Neuronal stem cell (in vitro differentiated cells): Measurements from ENCODE around the gene RNASE7.

ENCODE experiments used
- DNase-seq: peaks from one replicate; pipeline ENCODE4 v3.0.0-alpha.2; 2013; ENCODE audit warnings: low spot score
- H2AFZ ChIP-seq: one replicate; pipeline ENCODE4 v1.6.1; 2013; ENCODE audit warnings: mild to moderate bottlenecking, low read length, inconsistent platforms
- H2AK5ac ChIP-seq: 2 replicates; pipeline ENCODE4 v1.6.1; 2013; ENCODE audit warnings: low read depth, mild to moderate bottlenecking, inconsistent platforms, low read length, moderate library complexity, mixed read lengths
- H2BK120ac ChIP-seq: 2 replicates; pipeline ENCODE4 v1.6.1; 2013; ENCODE audit warnings: low read depth, mild to moderate bottlenecking, inconsistent platforms, low read length, moderate library complexity, mixed read lengths
- H2BK12ac ChIP-seq: one replicate; pipeline ENCODE4 v1.6.1; 2013; ENCODE audit warnings: low read length, inconsistent platforms
- H2BK15ac ChIP-seq: 2 replicates; pipeline ENCODE4 v1.6.1; 2013; ENCODE audit warnings: mild to moderate bottlenecking, low read length, inconsistent platforms, mixed read lengths
- H2BK5ac ChIP-seq: one replicate; pipeline ENCODE4 v1.6.1; 2013; ENCODE audit warnings: inconsistent platforms, mild to moderate bottlenecking, low read length, moderate library complexity
- H3K14ac ChIP-seq: one replicate; pipeline ENCODE4 v1.6.1; 2013; ENCODE audit warnings: low read length, inconsistent platforms
- H3K18ac ChIP-seq: 2 replicates; pipeline ENCODE4 v1.6.1; 2013; ENCODE audit warnings: low read length, inconsistent platforms
- H3K23ac ChIP-seq: 2 replicates; pipeline ENCODE4 v1.6.1; 2013; ENCODE audit warnings: low read depth, mild to moderate bottlenecking, mixed read lengths, low read length, inconsistent platforms; ENCODE audit not compliant: poor library complexity
- H3K27ac ChIP-seq: replicated peaks from 3 replicates; pipeline ENCODE4 v1.5.1; 2013; ENCODE audit warnings: low read length, inconsistent platforms
- H3K27me3 ChIP-seq, 3 experiments: 2 replicates each; pipeline ENCODE4 v1.6.1; 2013; ENCODE audit warnings: low read length in 3 of 3, mild to moderate bottlenecking in 2 of 3, inconsistent platforms in 1 of 3, low read depth in 1 of 3, mixed read lengths in 1 of 3, moderate library complexity in 1 of 3; ENCODE audit not compliant: control insufficient read depth in 3 of 3, insufficient read depth in 3 of 3
- H3K36me3 ChIP-seq, 2 donors: replicated peaks in 1 of 2; 2 replicates each; pipeline ENCODE4 v1.6.1; 2013; ENCODE audit warnings: low read length in 2 of 2; ENCODE audit not compliant: control insufficient read depth in 2 of 2, insufficient read depth in 2 of 2
- H3K4ac ChIP-seq: 2 replicates; pipeline ENCODE4 v1.6.1; 2013; ENCODE audit warnings: inconsistent platforms, mild to moderate bottlenecking, low read length, moderate library complexity
- H3K4me1 ChIP-seq, 2 donors: 1 replicate in 1 of 2; 2 replicates in 1 of 2; pipeline ENCODE4 v1.6.1; 2013; ENCODE audit warnings: low read length in 2 of 2, low read depth in 1 of 2; ENCODE audit not compliant: control insufficient read depth in 2 of 2, insufficient read depth in 1 of 2
- H3K4me2 ChIP-seq: one replicate; pipeline ENCODE4 v1.6.1; 2013; ENCODE audit warnings: mild to moderate bottlenecking, low read length, inconsistent platforms; ENCODE audit not compliant: insufficient read depth, poor library complexity, severe bottlenecking
- H3K4me3 ChIP-seq, 2 donors: 2 replicates each; pipeline ENCODE4 v1.5.1; 2013; ENCODE audit warnings: low read length in 2 of 2, mild to moderate bottlenecking in 2 of 2, inconsistent platforms in 1 of 2, moderate library complexity in 1 of 2
- H3K79me1 ChIP-seq: one replicate; pipeline ENCODE4 v1.6.1; 2013; ENCODE audit warnings: low read depth, mild to moderate bottlenecking, inconsistent platforms, low read length, moderate library complexity
- H3K9ac ChIP-seq: one replicate; pipeline ENCODE4 v1.6.1; 2013; ENCODE audit warnings: mild to moderate bottlenecking, low read depth, low read length, inconsistent platforms; ENCODE audit not compliant: poor library complexity
- H3K9me3 ChIP-seq, 2 donors: replicated peaks in 1 of 2; 2 replicates each; pipeline versions ENCODE3 to v1.6.1; 2013; ENCODE audit warnings: low read length in 2 of 2, mild to moderate bottlenecking in 2 of 2, inconsistent platforms in 1 of 2, low read depth in 1 of 2, mixed read lengths in 1 of 2, moderate library complexity in 1 of 2; ENCODE audit not compliant: control insufficient read depth in 2 of 2, insufficient read depth in 1 of 2
- H4K8ac ChIP-seq: one replicate; pipeline ENCODE4 v1.6.1; 2013; ENCODE audit warnings: low read depth, mild to moderate bottlenecking, inconsistent platforms, low read length, moderate library complexity
- H4K91ac ChIP-seq: one replicate; pipeline ENCODE4 v1.6.1; 2013; ENCODE audit warnings: low read length, low read depth, mild to moderate bottlenecking, inconsistent platforms; ENCODE audit not compliant: poor library complexity
- WGBS, 2 donors: extraction: QIAGEN DNeasy Blood & Tissue Kit; methylation state at CpG; one replicate each; pipeline ENCODE4 v1.1.7; 2013; ENCODE audit warnings: missing lambda C conversion rate in 2 of 2, mixed read lengths in 1 of 2; ENCODE audit not compliant: insufficient read length in 2 of 2, insufficient replicate concordance in 1 of 2; ENCODE audit errors: extremely low coverage in 2 of 2; 5-methylcytosine and 5-hydroxymethylcytosine counted together

RNASE7 gene

DNA sequence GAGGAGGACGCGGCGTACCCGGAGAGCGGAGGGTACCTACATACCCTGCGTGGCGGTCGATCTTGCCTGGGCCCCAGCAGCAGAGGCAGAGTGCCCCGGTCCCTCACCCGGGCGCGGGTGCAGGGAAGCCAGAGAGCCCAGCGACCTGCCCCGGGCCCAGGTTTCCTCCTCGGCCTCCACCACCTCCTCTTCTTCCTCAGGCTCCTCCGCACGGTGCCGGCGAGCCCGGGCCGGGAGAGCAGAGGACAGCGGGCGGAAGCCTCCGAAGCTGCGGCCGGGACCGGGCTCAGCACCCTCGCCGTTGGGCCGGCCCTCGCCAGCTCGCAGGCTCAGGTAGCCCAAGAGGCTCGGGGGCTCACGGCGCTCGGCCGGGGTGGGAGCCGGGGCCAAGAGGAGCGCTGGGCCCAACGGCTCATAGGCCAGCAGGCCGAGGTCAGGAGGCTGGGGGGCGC, 49.7 kb downstream of the RNASE7 start:
- Histone ChIP-seq H4K8ac (no peak overlapping the region), H3K79me1 (peaks cover 11% of the 10 kb centered on the region), H3K23ac (peak overlapping the region; percentile 58), H2BK15ac (no peak overlapping the region), H2BK12ac (peak overlapping the region; percentile 7), H3K27ac (no peak overlapping the region), H3K9ac (peak overlapping the region; percentile 83), H2BK120ac (no peak overlapping the region), H3K36me3 (peaks cover 45 to 64% of the 10 kb centered on the region in 2 donors), H4K91ac (no peak overlapping the region), H3K4me1 (peaks cover 37 to 45% of the 10 kb centered on the region in 2 donors), H2AK5ac (peak overlapping the region; percentile 58), H3K4me2 (no peak overlapping the region), H3K4me3 (no peak overlapping the region), H2BK5ac (peak overlapping the region; percentile 82), H3K18ac (peak overlapping the region; percentile 83), H3K9me3 (peaks cover 0 to 2% of the 10 kb centered on the region in 2 donors), H2AFZ (no peak overlapping the region), H3K14ac (peak overlapping the region; percentile 12), H3K4ac (no peak overlapping the region), H3K27me3 (no peaks in the 10 kb centered on the region)
- no peak for DNase-seq
- no CpG with 5 or more reads among the region's 42 CpGs for WGBS, 2 donors

DNA sequence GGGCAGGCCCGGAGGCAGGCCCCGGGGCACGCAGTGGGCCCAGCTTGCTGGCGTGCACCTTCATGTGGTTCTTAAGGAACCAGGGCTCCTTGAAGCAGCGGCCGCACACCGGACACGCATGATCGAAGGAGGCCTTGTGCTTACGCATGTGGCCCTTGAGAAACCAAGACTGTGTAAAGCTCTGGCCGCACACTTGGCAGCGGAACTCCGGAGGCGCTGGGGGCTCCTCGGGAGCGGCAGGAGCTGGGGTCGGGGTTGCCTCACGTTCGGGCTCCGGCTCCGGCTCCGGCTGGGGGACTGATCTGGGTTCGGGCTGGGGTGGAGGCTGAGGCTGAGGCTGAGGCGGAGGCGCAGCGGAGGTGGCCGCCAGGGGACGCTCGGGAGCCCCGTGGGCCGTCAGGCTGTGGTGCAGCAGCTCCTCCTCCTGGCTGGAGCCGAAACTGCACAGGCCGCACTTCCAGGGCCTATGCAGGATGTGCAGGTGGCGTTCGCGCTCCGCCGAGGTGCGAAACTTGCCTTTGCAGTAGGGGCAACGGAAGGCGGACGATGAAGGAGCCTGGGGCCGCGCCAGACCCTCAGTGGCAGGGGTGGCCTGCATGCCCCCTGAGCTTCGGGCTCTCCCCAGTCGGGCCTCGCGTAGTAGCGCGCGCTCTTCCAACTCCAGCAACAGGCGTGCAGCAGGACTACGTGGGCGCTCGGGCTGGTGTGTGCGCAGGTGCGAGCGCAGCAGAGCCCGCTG, 50.3 kb downstream of the RNASE7 start:
- Histone ChIP-seq H2AK5ac (peak overlapping the region; percentile 98), H4K91ac (peak overlapping the region; percentile 99), H2BK120ac (peak overlapping the region; percentile 83), H3K9me3 (no peaks in the 10 kb centered on the region), H3K9ac (peak overlapping the region; percentile 83), H3K18ac (peak overlapping the region; percentile 98), H2BK12ac (peak overlapping the region; percentile 95), H3K14ac (peak overlapping the region; percentile 71), H2BK15ac (peak overlapping the region; percentile 88), H4K8ac (peak overlapping the region; percentile 66), H3K27me3 (no peaks in the 10 kb centered on the region), H3K4me3 (no peak overlapping the region), H3K23ac (peak overlapping the region; percentile 58), H2BK5ac (peak overlapping the region; percentile 82), H3K27ac (peak overlapping the region; percentile 99), H3K36me3 (peaks cover 44 to 61% of the 10 kb centered on the region in 2 donors), H3K4me1 (peaks cover 31 to 44% of the 10 kb centered on the region in 2 donors), H3K4me2 (peak overlapping the region; percentile 28), H3K79me1 (peaks cover 11% of the 10 kb centered on the region), H2AFZ (no peak overlapping the region), H3K4ac (peak overlapping the region; percentile 32)
- WGBS, 2 donors: no CpG with 5 or more reads among the region's 59 CpGs
- DNase-seq: peak; percentile 79

GRCh38 chr14:21093018-21093417, 50.9 kb downstream of the RNASE7 start:
- Histone ChIP-seq H3K9ac (peak overlapping the region; percentile 78), H3K4ac (peak overlapping the region; percentile 32), H3K79me1 (peaks cover 11% of the 10 kb centered on the region), H3K27ac (peak overlapping the region; percentile 99), H4K91ac (peak overlapping the region; percentile 99), H2BK12ac (peak overlapping the region; percentile 95), H2BK5ac (peak overlapping the region; percentile 82), H3K4me2 (peak overlapping the region; percentile 53), H3K9me3 (no peaks in the 10 kb centered on the region), H2BK120ac (peak overlapping the region; percentile 83), H3K14ac (peak overlapping the region; percentile 72), H2BK15ac (peak overlapping the region; percentile 88), H3K23ac (peak overlapping the region; percentile 58), H2AFZ (no peak overlapping the region), H3K27me3 (no peaks in the 10 kb centered on the region), H3K18ac (peak overlapping the region; percentile 98), H3K36me3 (peaks cover 44 to 59% of the 10 kb centered on the region in 2 donors), H4K8ac (peak overlapping the region; percentile 66), H2AK5ac (peak overlapping the region; percentile 98), H3K4me1 (peaks cover 28 to 41% of the 10 kb centered on the region in 2 donors), H3K4me3 (no peak overlapping the region)
- no peak for DNase-seq
- WGBS, 2 donors: no CpG with 5 or more reads among the region's 36 CpGs
